ENCODE results near the gene UBE2Z. TPM values are rescaled to one million over a fixed set of nuclear protein-coding genes. Genes with fewer than 3 reads are reported as not detected.
A peak's percentile ranks its signal among the peaks of the same experiment; 100 is the strongest.

UBE2Z gene
- total and polyA plus RNA-seq, 2 of the 13 experiments (the other 11 are each of a cell fraction or from before 2014, with no cell fraction given): 63.2 to 122 TPM

- ATAC-seq: 0 out of 3 replicates have a peak, but pooled peaks have one; percentile 2
- peaks cover 21% of the 10 kb centered on the region for H3K4me1 ChIP-seq (ENCODE audit: insufficient read depth, low read length)
- TF ChIP-seq GTF2F1 (IDR thresholded peaks at IDR 0.05; ENCODE audit: low read length) (no peak), MTERF4 (CRISPR knock-in tag; IDR thresholded peaks at IDR 0.05) (no peak), SMARCE1 (IDR thresholded peaks at IDR 0.05; ENCODE audit: borderline replicate concordance) (no peak), ZNF510 (CRISPR knock-in tag; IDR thresholded peaks at IDR 0.05; ENCODE audit: low read depth) (no peak), PREB (CRISPR knock-in tag; IDR thresholded peaks at IDR 0.05) (no peak), EHMT2 (IDR thresholded peaks at IDR 0.05; ENCODE audit: borderline replicate concordance, low read depth, low read length) (no peak), HOXA9 (CRISPR knock-in tag; IDR thresholded peaks at IDR 0.05; ENCODE audit: borderline replicate concordance) (no peak), ZNF501 (CRISPR knock-in tag; IDR thresholded peaks at IDR 0.05) (no peak), ZNF776 (CRISPR knock-in tag; IDR thresholded peaks at IDR 0.05) (no peak), ZNF550 (CRISPR knock-in tag; IDR thresholded peaks at IDR 0.05; ENCODE audit: borderline replicate concordance) (no peak), ZNF547 (CRISPR knock-in tag; IDR thresholded peaks at IDR 0.05) (0 out of 2 replicates have a peak, but pooled peaks have one; percentile 7), NFAT5 (CRISPR knock-in tag; IDR thresholded peaks at IDR 0.05) (no peak), RELA (CRISPR knock-in tag; IDR thresholded peaks at IDR 0.05) (no peak), SOX5 (CRISPR knock-in tag; IDR thresholded peaks at IDR 0.05; ENCODE audit: borderline replicate concordance) (no peak), ZNF563 (CRISPR knock-in tag; IDR thresholded peaks at IDR 0.05) (no peak), SALL2 (CRISPR knock-in tag; IDR thresholded peaks at IDR 0.05) (no peak), ZNF879 (CRISPR knock-in tag; IDR thresholded peaks at IDR 0.05) (no peak), ZBTB7B (CRISPR knock-in tag; IDR thresholded peaks at IDR 0.05) (no peak), FOXA3 (CRISPR knock-in tag; IDR thresholded peaks at IDR 0.05) (no peak)
Measured at GRCh38 chr17:48927978-48928745, 20.0 kb downstream of the UBE2Z start.

More at GRCh38 chr17:48927978-48928745, 20.0 kb downstream of the UBE2Z start:
- POLR2A ChIA-PET: interaction anchor here (1.9 to 3.6 kb wide), 4 partner anchors 20 to 43 kb away, joined by 4 to 22 read pairs (median 13); partner anchors contain the start of genes ATP5MC1 and UBE2Z
- H2AFZ ChIP-seq (ENCODE audit: low read length): no peak overlapping the region
- in situ Hi-C loops (cut with HindIII; ENCODE audit: extremely low pct_ligation_motif_present, low pct_unique_long_range_greater_than_20kb): no loop called here
- no peak overlapping the region for H3K27ac ChIP-seq (ENCODE audit: extremely low read length, insufficient read depth, low read length)
- H3K9me3 ChIP-seq (ENCODE audit: low read length): no peaks in the 10 kb centered on the region
- 80% methylated on average over 6 of the region's 6 CpGs for WGBS (ENCODE audit: low lambda C conversion rate)
- DNase-seq (ENCODE audit: low spot score): no peak
- peaks cover 43 to 89% of the 10 kb centered on the region in 2 experiments for H3K36me3 ChIP-seq (replicated peaks in 1 of 2; ENCODE audit: control insufficient read depth in 1 of 2, insufficient read depth in 2 of 2, low read length in 2 of 2)
- H3K4me3 ChIP-seq (replicated peaks in 1 of 3; ENCODE audit: insufficient read depth in 1 of 3, low read depth in 2 of 3, low read length in 3 of 3): no peak overlapping the region
- no peak overlapping the region for H3K9ac ChIP-seq (ENCODE audit: insufficient read depth, low read depth, low read length)
- no peaks in the 10 kb centered on the region for H3K79me2 ChIP-seq (ENCODE audit: insufficient read depth, low read length)
- H4K20me1 ChIP-seq (ENCODE audit: insufficient read depth, low read length): no peaks in the 10 kb centered on the region
- FAIRE-seq: no peak
- no peaks in the 10 kb centered on the region for H3K27me3 ChIP-seq (ENCODE audit: control insufficient read depth in 1 of 2, insufficient read depth in 2 of 2, low read length in 2 of 2)
- TSS peak; percentile 31 for BruUV-seq (replicated peaks)
- CTCF ChIA-PET (ENCODE audit: low intra/inter-chr PET ratio, low total read pairs): no interaction called here
- intact Hi-C loops (cut with micrococcal nuclease; ENCODE audit: unreplicated experiment): no loop called here
- H3K4me2 ChIP-seq (ENCODE audit: low read depth, low read length): no peak overlapping the region

All from HepG2 (cell line).